C4-2B (cell line): Measurements from ENCODE around the gene PIR.

Source experiments
- ZFX ChIP-seq: fragments of 450-650 bp; IDR thresholded peaks from 2 replicates; pipeline ENCODE4 v1.6.1; 2017
- TF ChIP-seq, protein P1 (sequence below): fragments of 450-650 bp; conservative IDR thresholded peaks from 2 replicates; pipeline ENCODE4 v1.5.1; 2017; ENCODE audit warnings: mild to moderate bottlenecking

DNA sequence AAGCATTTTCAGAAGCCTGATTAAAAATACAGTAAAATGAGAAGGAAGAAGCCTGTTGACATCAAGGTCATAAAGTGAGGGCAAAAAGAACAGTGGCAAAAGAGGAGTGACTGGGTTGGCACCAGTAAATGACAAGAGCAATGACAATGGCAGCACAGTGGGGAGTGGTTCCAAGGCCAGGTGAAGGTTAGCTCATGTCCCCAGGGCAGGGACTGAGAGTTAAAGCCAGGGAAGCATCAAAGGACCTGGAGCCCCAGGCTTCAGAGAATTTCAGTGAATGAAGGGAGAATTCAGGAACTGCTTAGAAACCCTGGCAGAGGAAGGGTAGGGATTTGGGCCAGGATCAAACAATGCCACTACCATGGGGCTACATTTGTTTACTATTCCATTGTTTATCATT is 149.0 kb downstream of the PIR start:
- TF ChIP-seq, protein P1, sequence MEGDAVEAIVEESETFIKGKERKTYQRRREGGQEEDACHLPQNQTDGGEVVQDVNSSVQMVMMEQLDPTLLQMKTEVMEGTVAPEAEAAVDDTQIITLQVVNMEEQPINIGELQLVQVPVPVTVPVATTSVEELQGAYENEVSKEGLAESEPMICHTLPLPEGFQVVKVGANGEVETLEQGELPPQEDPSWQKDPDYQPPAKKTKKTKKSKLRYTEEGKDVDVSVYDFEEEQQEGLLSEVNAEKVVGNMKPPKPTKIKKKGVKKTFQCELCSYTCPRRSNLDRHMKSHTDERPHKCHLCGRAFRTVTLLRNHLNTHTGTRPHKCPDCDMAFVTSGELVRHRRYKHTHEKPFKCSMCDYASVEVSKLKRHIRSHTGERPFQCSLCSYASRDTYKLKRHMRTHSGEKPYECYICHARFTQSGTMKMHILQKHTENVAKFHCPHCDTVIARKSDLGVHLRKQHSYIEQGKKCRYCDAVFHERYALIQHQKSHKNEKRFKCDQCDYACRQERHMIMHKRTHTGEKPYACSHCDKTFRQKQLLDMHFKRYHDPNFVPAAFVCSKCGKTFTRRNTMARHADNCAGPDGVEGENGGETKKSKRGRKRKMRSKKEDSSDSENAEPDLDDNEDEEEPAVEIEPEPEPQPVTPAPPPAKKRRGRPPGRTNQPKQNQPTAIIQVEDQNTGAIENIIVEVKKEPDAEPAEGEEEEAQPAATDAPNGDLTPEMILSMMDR, result no peak
- TF ChIP-seq ZFX, result no peak
